Parathyroid adenoma (tissue), 2 donors: ENCODE measurements around the gene ZEB2.

Source experiments
- H2AFZ ChIP-seq: fragments of 300-600 bp; sonication (generic); one replicate; pipeline ENCODE4 v1.7.0; 2017; ENCODE audit warnings: antibody characterized with exemption, mild to moderate bottlenecking
- H3K27ac ChIP-seq: fragments of 300-600 bp; sonication (generic); one replicate; pipeline ENCODE4 v1.7.0; 2017
- H3K27me3 ChIP-seq: fragments of 300-600 bp; sonication (generic); one replicate; pipeline ENCODE4 v1.7.0; 2017; ENCODE audit warnings: low read length; ENCODE audit not compliant: control insufficient read depth, insufficient read depth
- H3K36me3 ChIP-seq: fragments of 300-600 bp; sonication (generic); one replicate; pipeline ENCODE4 v1.7.0; 2017; ENCODE audit warnings: low read length; ENCODE audit not compliant: control insufficient read depth, insufficient read depth
- H3K4me1 ChIP-seq: fragments of 300-600 bp; sonication (generic); one replicate; pipeline ENCODE4 v1.7.0; 2017; ENCODE audit warnings: control low read depth
- H3K4me2 ChIP-seq: fragments of 300-600 bp; sonication (generic); one replicate; pipeline ENCODE4 v1.7.0; 2017; ENCODE audit warnings: low read length
- H3K4me3 ChIP-seq: fragments of 300-600 bp; sonication (generic); one replicate; pipeline ENCODE4 v1.7.0; 2017; ENCODE audit warnings: low read depth, low read length
- H3K79me2 ChIP-seq: fragments of 300-600 bp; sonication (generic); one replicate; pipeline ENCODE4 v1.7.0; 2017; ENCODE audit warnings: control low read depth
- H3K9ac ChIP-seq: fragments of 300-600 bp; sonication (generic); one replicate; pipeline ENCODE4 v1.7.0; 2017; ENCODE audit warnings: mild to moderate bottlenecking
- H3K9me3 ChIP-seq: fragments of 300-600 bp; sonication (generic); one replicate; pipeline ENCODE4 v1.7.0; 2017; ENCODE audit warnings: low read length; ENCODE audit not compliant: control insufficient read depth
- TF ChIP-seq, protein P1 (sequence below): fragments of 300-600 bp; sonication (generic); IDR thresholded peaks from one replicate; pipeline ENCODE4 v1.7.0; 2017; ENCODE audit warnings: antibody characterized with exemption, mild to moderate bottlenecking
- donor health status: primary hyperparathyroidism.

The ZEB2 gene

DNA sequence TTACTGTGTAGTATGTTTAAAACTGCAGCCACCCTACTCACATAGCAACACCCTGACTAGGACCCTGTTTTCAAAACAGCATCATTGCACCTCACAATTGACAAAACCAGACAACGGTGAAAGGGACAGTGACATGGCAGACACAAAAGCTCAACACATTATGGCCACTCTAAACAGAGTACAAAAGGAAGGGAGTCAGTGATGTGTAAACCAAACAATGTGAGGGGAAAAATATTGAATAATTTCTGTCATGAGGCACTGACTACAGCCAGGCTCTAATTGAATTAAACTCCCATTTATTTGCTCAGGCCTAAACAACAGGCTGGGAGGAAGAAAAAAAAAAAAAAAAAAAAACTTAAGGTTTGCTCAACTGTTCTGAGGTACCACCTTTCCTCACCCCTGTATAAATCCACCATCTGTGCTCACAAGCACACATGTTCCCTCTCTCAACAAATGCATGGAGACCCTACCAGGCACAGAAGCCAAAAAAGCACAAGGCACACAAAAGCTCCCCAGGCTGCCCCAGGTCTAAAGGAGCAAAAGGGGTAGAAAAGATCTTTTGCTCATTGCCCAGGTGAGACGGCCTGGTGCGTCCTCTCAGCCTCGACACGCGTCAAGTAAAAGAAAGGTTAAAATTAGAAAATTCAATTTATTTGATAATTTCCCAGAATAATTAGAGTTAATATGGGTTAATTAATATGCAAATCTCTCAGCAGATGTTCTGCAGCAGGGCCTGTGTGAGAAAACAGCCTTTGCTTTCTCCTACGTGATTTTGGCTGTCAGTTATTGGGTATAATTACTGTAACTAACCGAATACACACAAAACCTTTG lies 80.9 kb downstream of the ZEB2 start:
- H3K9ac ChIP-seq, result no peak overlapping the region
- TF ChIP-seq, protein P1, sequence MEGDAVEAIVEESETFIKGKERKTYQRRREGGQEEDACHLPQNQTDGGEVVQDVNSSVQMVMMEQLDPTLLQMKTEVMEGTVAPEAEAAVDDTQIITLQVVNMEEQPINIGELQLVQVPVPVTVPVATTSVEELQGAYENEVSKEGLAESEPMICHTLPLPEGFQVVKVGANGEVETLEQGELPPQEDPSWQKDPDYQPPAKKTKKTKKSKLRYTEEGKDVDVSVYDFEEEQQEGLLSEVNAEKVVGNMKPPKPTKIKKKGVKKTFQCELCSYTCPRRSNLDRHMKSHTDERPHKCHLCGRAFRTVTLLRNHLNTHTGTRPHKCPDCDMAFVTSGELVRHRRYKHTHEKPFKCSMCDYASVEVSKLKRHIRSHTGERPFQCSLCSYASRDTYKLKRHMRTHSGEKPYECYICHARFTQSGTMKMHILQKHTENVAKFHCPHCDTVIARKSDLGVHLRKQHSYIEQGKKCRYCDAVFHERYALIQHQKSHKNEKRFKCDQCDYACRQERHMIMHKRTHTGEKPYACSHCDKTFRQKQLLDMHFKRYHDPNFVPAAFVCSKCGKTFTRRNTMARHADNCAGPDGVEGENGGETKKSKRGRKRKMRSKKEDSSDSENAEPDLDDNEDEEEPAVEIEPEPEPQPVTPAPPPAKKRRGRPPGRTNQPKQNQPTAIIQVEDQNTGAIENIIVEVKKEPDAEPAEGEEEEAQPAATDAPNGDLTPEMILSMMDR, result no peak
- no peak overlapping the region for H3K27ac ChIP-seq
- H3K4me1 ChIP-seq, result no peaks in the 10 kb centered on the region
- H3K79me2 ChIP-seq, result no peaks in the 10 kb centered on the region
- H3K9me3 ChIP-seq, result no peaks in the 10 kb centered on the region
- H3K4me2 ChIP-seq, result no peak overlapping the region
- H3K4me3 ChIP-seq, result no peak overlapping the region
- no peaks in the 10 kb centered on the region for H3K27me3 ChIP-seq
- H3K36me3 ChIP-seq, result no peaks in the 10 kb centered on the region
- no peak overlapping the region for H2AFZ ChIP-seq

DNA sequence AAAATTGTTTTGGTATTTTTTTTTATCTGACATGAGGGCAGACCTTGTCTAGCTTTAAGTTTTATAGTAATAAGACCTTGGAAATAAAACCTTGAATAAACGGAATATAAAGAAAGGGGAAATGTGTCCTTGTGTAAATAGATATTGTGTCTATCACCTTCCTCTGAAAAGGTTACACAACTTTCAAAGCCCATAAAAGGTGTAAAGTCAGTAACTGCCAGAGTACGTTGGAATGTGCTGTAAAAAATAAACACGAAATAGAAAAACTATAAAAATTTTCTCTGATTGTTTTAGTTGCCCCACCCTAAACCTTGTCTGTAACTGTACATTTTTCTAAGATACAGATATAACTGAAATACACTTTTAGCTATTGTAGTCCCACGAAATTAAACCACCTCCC lies 82.3 kb downstream of the ZEB2 start:
- H3K79me2 ChIP-seq, result no peaks in the 10 kb centered on the region
- TF ChIP-seq, protein P1, result no peak
- no peaks in the 10 kb centered on the region for H3K9me3 ChIP-seq
- no peak overlapping the region for H3K27ac ChIP-seq
- H3K4me1 ChIP-seq, result no peaks in the 10 kb centered on the region
- H3K4me2 ChIP-seq, result no peak overlapping the region
- H3K36me3 ChIP-seq, result no peaks in the 10 kb centered on the region
- H3K4me3 ChIP-seq, result no peak overlapping the region
- no peak overlapping the region for H3K9ac ChIP-seq
- H2AFZ ChIP-seq, result no peak overlapping the region
- no peaks in the 10 kb centered on the region for H3K27me3 ChIP-seq

DNA sequence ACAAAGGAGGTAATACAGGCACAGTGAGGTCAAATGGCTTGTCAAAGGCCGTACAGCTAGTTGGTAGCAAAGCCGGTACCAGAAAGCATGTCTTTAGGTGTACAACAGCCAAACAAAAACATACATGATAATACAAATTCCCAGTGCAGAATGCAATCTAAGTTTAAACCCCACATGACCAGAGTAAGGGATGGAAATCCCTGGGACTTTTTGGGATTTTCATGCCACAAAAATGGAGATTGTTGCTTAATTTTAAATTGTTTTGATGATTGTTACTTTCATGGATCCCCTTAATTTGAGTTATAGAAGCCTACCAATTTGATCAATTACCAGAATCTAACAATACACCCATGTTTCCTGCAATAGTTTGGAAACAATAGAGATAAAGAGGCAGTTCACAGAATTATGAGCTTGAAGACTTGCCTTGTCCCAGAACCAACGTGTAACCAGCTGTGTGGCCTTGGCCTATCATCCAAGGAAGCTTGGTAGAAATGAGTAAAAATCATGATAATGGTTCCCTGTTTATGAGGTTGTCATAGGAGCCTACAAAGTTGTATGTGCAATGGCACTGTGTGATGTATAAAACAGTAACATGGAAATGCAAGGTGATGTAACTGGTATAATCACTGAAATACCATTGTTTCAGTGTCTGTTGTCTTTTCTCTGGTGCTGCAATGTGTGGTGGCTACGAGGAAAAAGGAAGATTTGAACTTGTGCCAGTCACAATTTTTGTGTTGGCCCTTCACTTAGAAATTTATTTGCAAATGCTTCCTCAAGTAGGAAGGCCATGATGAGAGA lies 85.3 kb downstream of the ZEB2 start:
- Histone ChIP-seq H3K4me1 (no peaks in the 10 kb centered on the region), H3K27ac (no peak overlapping the region)
- TF ChIP-seq, protein P1, result no peak

DNA sequence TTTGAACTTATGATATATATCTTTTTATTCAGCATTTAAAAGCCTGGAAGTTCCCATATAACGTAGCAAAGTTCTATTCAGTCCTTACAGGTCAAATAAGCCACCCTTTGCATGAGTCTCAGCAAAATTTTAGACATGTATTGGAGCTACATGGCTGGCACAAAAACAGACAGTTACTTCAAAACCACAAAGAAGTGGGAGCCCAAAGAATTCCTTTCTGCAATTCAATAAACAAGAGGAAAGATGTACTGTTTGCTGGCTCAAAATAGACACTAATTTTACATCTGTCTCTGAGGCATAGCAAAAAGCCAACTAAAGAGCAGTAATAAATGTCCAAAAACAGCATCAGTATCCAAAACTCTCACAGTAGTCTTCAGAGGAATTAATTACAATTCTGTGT lies 87.0 kb downstream of the ZEB2 start:
- Histone ChIP-seq H3K9ac (no peak overlapping the region), H3K27ac (no peak overlapping the region), H3K27me3 (no peaks in the 10 kb centered on the region), H3K9me3 (no peaks in the 10 kb centered on the region), H2AFZ (no peak overlapping the region), H3K4me3 (no peak overlapping the region), H3K36me3 (no peaks in the 10 kb centered on the region), H3K79me2 (no peaks in the 10 kb centered on the region), H3K4me1 (no peaks in the 10 kb centered on the region), H3K4me2 (no peak overlapping the region)
- TF ChIP-seq, protein P1, result no peak

More for the DNA sequence above, 85.3 kb downstream of the ZEB2 start:
- no peak overlapping the region for H2AFZ ChIP-seq
- H3K4me2 ChIP-seq, result no peak overlapping the region
- no peaks in the 10 kb centered on the region for H3K27me3 ChIP-seq
- H3K4me3 ChIP-seq, result no peak overlapping the region
- no peak overlapping the region for H3K9ac ChIP-seq
- H3K36me3 ChIP-seq, result no peaks in the 10 kb centered on the region
- no peaks in the 10 kb centered on the region for H3K9me3 ChIP-seq
- no peaks in the 10 kb centered on the region for H3K79me2 ChIP-seq
